Smooth muscle cell (in vitro differentiated cells): Measurements from ENCODE around the gene IGFLR1. TPM values are rescaled to one million over a fixed set of nuclear protein-coding genes. Genes with fewer than 3 reads are reported as not detected.

Experiments used
- DNase-seq: peaks from one replicate; lab custom pipeline; 2025; ENCODE audit not compliant: unreplicated experiment; lab: John Stamatoyannopoulos, UW
- H2AFZ ChIP-seq: fragments of 200-600 bp; sonication (generic); 2 replicates; pipeline ENCODE4 v1.6.0; 2016; ENCODE audit warnings: antibody characterized with exemption, low read depth, mild to moderate bottlenecking
- H3F3A ChIP-seq: fragments of 200-600 bp; sonication (generic); 2 replicates; pipeline ENCODE4 v1.6.0; 2017; ENCODE audit warnings: antibody characterized with exemption, low read depth
- H3K27ac ChIP-seq: fragments of 200-600 bp; sonication (generic); 2 replicates; pipeline ENCODE4 v1.5.1; 2016; ENCODE audit warnings: low read depth, mild to moderate bottlenecking
- H3K27me3 ChIP-seq: fragments of 200-600 bp; sonication (generic); 2 replicates; pipeline ENCODE4 v1.6.1; 2016; ENCODE audit warnings: low read depth, mild to moderate bottlenecking
- H3K36me3 ChIP-seq: fragments of 200-600 bp; sonication (generic); 2 replicates; pipeline ENCODE4 v1.5.1; 2016; ENCODE audit warnings: low read depth
- H3K4me1 ChIP-seq: fragments of 200-600 bp; sonication (generic); 2 replicates; pipeline ENCODE4 v1.5.1; 2016; ENCODE audit warnings: low read depth
- H3K4me2 ChIP-seq: fragments of 200-600 bp; sonication (generic); 2 replicates; pipeline ENCODE4 v1.6.0; 2016; ENCODE audit warnings: mild to moderate bottlenecking
- H3K4me3 ChIP-seq: fragments of 200-600 bp; sonication (generic); 2 replicates; pipeline ENCODE4 v1.5.1; 2016; ENCODE audit warnings: mild to moderate bottlenecking
- H3K79me2 ChIP-seq: fragments of 200-600 bp; sonication (generic); 2 replicates; pipeline ENCODE4 v1.6.0; 2016; ENCODE audit warnings: low read depth, mild to moderate bottlenecking
- H3K9ac ChIP-seq: fragments of 200-600 bp; sonication (generic); 2 replicates; pipeline ENCODE4 v1.6.0; 2016; ENCODE audit warnings: low read depth
- H3K9me3 ChIP-seq: fragments of 200-600 bp; sonication (generic); replicated peaks from 2 replicates; pipeline ENCODE4 v1.5.1; 2016; ENCODE audit warnings: low read depth
- H4K20me1 ChIP-seq: fragments of 200-600 bp; sonication (generic); 2 replicates; pipeline ENCODE4 v1.6.0; 2016; ENCODE audit warnings: low read depth
- CTCF ChIP-seq: fragments of 200-600 bp; sonication (generic); IDR thresholded peaks from 2 replicates; pipeline ENCODE4 v1.5.1; 2017; ENCODE audit warnings: borderline replicate concordance, mild to moderate bottlenecking, antibody characterized with exemption; ENCODE audit not compliant: insufficient read depth, poor library complexity, severe bottlenecking
- WGBS: methylation state at CpG from one replicate; pipeline ENCODE4 v1.1.7; 2016; ENCODE audit warnings: low lambda C conversion rate; 5-methylcytosine and 5-hydroxymethylcytosine counted together
- polyA plus RNA-seq: library from polyadenylated mRNA; unstranded; fragments of >200 nt; fragmentation: Nextera tagmentation; extraction: Ambion mirVana; gene quantifications from 2 replicates; pipeline ENCODE4 v1.2.1, GENCODE V29; 2016
- total RNA-seq: library from RNA; depleted of rRNA; stranded (reverse); fragments of >200 nt; gene quantifications from 2 replicates; pipeline ENCODE4 v1.2.3, GENCODE V29; 2014

IGFLR1 gene
- total and polyA plus RNA-seq, 2 experiments from 2014 or later, result 1.2 to 1.4 TPM

DNA sequence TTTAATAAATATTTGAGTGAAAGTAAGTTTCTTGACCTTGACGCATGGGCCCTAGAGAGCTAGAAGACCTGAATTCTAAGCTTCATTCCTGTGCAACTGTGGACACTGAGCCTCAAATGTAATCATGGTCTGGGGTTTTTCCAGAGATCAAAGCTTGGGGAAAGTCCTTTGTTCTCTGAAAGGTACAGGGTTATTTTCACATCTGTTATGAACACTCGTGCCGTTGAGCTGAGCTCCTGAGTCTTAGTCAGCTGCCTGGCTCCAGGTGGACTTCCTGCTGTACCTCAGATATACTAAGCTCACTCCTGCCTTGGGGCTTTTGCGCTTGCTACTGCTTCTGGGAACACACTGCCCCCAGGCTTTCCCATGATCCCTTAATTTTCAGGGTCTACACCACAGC, 45.4 kb downstream of the IGFLR1 start:
- WGBS, result 78% methylated on average over 4 of the region's 4 CpGs
- no peaks in the 10 kb centered on the region for H3K9me3 ChIP-seq
- H2AFZ ChIP-seq, result no peak overlapping the region
- no peaks in the 10 kb centered on the region for H3K4me1 ChIP-seq
- H4K20me1 ChIP-seq, result no peaks in the 10 kb centered on the region
- no peaks in the 10 kb centered on the region for H3K36me3 ChIP-seq
- H3K27me3 ChIP-seq, result no peaks in the 10 kb centered on the region
- DNase-seq, result no peak
- TF ChIP-seq CTCF, result no peak
- no peak overlapping the region for H3K4me3 ChIP-seq
- no peaks in the 10 kb centered on the region for H3K79me2 ChIP-seq
- no peaks in the 10 kb centered on the region for H3F3A ChIP-seq
- no peak overlapping the region for H3K27ac ChIP-seq
- H3K9ac ChIP-seq, result no peak overlapping the region
- no peak overlapping the region for H3K4me2 ChIP-seq

DNA sequence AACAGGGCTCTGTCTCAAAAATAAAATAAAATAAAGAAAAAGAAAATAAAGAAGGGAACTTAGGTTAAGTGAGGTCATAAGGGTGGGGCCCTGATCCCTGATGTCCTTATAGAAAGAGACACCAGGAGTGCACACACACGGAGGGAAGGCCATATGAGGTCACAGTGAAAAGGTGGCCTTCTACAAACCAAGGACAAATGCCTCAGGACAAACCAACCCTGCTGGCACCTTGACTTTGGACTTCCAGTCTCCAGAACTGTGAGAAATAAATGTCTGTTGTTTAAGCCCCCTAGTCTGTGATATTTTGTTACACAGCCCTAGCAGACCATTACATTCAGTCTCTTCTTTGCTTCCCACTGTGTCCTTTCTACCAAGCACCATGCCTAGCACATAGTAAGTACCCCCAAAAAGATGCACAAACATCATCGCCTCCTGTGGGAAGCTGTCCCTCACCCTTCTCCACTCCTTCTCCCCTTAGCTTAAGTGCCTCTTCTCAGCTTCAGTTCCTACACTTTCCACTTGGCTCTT, 46.3 kb downstream of the IGFLR1 start:
- no peak overlapping the region for H2AFZ ChIP-seq
- no peak for TF ChIP-seq CTCF
- H3K9me3 ChIP-seq, result no peaks in the 10 kb centered on the region
- DNase-seq, result no peak
- no peaks in the 10 kb centered on the region for H3K79me2 ChIP-seq
- no peaks in the 10 kb centered on the region for H3K4me1 ChIP-seq
- no peaks in the 10 kb centered on the region for H4K20me1 ChIP-seq
- H3K27ac ChIP-seq, result no peak overlapping the region
- no peak overlapping the region for H3K4me3 ChIP-seq
- H3K27me3 ChIP-seq, result no peaks in the 10 kb centered on the region
- 87% methylated on average over 2 of the region's 2 CpGs for WGBS
- no peaks in the 10 kb centered on the region for H3F3A ChIP-seq
- H3K9ac ChIP-seq, result no peak overlapping the region
- H3K4me2 ChIP-seq, result no peak overlapping the region
- no peaks in the 10 kb centered on the region for H3K36me3 ChIP-seq

- no peak overlapping the region for H3K4me2 ChIP-seq
- TF ChIP-seq CTCF, result peak; percentile 93
- H3K9ac ChIP-seq, result no peak overlapping the region
- whole genome bisulfite sequencing, result 46% methylated on average over 8 of the region's 8 CpGs
- no peak overlapping the region for H2AFZ ChIP-seq
- peak; percentile 33 for DNase-seq
- H3K27ac ChIP-seq, result no peak overlapping the region
- H3K4me3 ChIP-seq, result no peak overlapping the region
- no peaks in the 10 kb centered on the region for H3K36me3 ChIP-seq
- H4K20me1 ChIP-seq, result no peaks in the 10 kb centered on the region
- H3K9me3 ChIP-seq, result no peaks in the 10 kb centered on the region
- H3K4me1 ChIP-seq, result no peaks in the 10 kb centered on the region
- no peaks in the 10 kb centered on the region for H3F3A ChIP-seq
- no peaks in the 10 kb centered on the region for H3K27me3 ChIP-seq
- no peaks in the 10 kb centered on the region for H3K79me2 ChIP-seq
Measured at GRCh38 chr19:35693835-35694599, 48.2 kb downstream of the IGFLR1 start.

DNA sequence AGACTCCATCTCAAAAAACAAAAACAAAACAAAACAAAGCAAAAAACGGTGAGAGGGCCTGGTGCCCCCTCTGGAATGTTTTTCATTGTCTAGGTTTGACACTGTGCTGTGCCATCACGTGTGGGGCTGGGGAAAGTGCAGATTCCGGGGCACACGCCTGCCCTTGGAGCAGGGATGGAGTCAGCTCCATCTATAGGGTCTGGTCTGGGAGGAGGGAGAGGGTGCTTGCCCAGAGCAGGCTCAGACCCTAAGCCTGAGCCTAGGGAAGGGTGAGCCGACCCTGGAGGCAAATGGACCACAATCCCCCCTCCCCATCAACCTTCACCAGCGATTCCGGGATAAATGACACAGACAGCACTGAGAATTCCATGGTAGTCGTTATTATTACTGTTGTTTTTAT, 48.8 kb downstream of the IGFLR1 start:
- DNase-seq, result no peak
- no peak for TF ChIP-seq CTCF
- Histone ChIP-seq H3K4me2 (no peak overlapping the region), H3K4me3 (no peak overlapping the region), H2AFZ (no peak overlapping the region), H3K4me1 (no peaks in the 10 kb centered on the region), H3K9ac (no peak overlapping the region), H3K9me3 (no peaks in the 10 kb centered on the region), H3K79me2 (no peaks in the 10 kb centered on the region), H3K27ac (no peak overlapping the region), H3F3A (no peaks in the 10 kb centered on the region), H3K27me3 (no peaks in the 10 kb centered on the region), H3K36me3 (no peaks in the 10 kb centered on the region), H4K20me1 (no peaks in the 10 kb centered on the region)
- WGBS, result 25% methylated on average over 8 of the region's 8 CpGs
